ENCODE measurements around the gene ICAM5.
"Not testable (repeated sequence)": the region's sequence is repeated elsewhere in the genome, so short reads cannot be mapped to it uniquely, and the experiment has no call there.

Gene ICAM5, protein sequence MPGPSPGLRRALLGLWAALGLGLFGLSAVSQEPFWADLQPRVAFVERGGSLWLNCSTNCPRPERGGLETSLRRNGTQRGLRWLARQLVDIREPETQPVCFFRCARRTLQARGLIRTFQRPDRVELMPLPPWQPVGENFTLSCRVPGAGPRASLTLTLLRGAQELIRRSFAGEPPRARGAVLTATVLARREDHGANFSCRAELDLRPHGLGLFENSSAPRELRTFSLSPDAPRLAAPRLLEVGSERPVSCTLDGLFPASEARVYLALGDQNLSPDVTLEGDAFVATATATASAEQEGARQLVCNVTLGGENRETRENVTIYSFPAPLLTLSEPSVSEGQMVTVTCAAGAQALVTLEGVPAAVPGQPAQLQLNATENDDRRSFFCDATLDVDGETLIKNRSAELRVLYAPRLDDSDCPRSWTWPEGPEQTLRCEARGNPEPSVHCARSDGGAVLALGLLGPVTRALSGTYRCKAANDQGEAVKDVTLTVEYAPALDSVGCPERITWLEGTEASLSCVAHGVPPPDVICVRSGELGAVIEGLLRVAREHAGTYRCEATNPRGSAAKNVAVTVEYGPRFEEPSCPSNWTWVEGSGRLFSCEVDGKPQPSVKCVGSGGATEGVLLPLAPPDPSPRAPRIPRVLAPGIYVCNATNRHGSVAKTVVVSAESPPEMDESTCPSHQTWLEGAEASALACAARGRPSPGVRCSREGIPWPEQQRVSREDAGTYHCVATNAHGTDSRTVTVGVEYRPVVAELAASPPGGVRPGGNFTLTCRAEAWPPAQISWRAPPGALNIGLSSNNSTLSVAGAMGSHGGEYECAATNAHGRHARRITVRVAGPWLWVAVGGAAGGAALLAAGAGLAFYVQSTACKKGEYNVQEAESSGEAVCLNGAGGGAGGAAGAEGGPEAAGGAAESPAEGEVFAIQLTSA

DNA sequence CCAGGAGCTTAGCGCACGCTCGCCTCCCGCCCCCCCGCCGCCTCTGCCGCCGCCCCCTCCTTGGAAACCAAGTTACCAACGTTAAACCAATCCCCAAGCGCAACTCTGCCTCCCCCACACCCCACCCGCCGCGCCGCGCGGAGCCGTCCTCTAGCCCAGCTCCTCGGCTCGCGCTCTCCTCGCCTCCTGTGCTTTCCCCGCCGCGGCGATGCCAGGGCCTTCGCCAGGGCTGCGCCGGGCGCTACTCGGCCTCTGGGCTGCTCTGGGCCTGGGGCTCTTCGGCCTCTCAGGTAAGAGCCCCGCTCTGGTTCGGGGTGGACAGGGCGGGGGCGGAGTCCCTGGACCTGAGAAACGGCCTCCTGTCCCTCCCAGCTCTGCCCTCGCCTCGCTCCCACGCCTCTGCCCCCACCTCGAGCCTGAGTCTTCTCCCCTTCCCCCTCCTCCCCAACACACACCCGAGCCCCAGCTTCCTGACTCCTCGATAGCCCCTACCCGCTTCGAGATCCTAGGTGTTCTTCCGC, at the start of gene ICAM5:
Gene ICAM5 (plus strand): TSS at position 117 of the 521 bp plus-strand sequence. CDS start 92 bp downstream, at position 209.
- DNase-seq (ENCODE audit: low spot score), result no peak

DNA sequence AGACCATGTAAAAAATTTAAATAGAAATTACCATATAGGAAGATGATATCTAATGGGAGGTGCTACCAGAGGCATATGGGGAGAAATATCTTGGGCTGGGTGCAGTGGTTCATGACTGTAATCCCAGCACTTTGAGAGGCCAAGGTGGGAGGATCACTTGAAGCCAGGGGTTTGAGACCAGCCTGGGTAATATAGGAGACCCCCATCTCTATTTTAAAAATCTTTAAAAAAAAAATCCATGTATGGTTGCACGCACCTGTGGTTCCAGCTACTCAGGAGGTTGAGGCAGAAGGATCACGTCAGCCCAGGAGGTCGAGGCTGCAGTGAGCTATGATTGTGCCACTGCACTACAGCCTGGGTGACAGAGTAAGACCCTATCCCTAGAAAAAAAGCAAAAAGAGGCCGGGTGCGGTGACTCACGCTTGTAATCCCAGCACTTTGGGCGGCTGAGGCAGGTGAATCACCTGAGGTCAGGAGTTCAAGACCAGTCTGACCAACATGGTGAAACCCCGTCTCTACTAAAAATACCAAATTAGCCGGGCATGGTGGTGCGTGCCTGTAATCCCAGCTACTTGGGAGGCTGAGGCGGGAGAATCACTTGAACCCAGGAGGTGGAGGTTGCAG, 47.8 kb upstream of the ICAM5 start:
- DNase-seq (ENCODE audit: low spot score), result not testable (repeated sequence)

DNA sequence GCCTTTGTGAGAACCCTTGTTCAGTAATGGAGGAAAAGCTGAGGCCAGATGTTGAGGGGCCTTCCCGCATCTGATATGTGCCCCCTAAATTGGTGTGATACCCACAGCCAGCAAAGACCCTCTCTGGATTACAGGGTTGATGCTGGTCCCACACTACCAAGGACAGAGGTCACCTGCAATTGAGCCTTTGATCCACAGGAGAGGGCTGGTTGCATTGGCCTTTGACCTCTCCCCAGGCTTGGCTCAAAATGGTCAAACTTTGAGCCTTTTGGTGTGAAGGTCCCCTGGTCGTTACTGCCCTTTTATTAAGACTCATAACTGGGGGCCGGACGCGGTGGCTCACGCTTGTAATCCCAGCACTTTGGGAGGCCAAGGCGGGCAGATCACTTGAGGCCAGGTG, 46.1 kb upstream of the ICAM5 start:
- no peak for DNase-seq (ENCODE audit: low spot score)

DNA sequence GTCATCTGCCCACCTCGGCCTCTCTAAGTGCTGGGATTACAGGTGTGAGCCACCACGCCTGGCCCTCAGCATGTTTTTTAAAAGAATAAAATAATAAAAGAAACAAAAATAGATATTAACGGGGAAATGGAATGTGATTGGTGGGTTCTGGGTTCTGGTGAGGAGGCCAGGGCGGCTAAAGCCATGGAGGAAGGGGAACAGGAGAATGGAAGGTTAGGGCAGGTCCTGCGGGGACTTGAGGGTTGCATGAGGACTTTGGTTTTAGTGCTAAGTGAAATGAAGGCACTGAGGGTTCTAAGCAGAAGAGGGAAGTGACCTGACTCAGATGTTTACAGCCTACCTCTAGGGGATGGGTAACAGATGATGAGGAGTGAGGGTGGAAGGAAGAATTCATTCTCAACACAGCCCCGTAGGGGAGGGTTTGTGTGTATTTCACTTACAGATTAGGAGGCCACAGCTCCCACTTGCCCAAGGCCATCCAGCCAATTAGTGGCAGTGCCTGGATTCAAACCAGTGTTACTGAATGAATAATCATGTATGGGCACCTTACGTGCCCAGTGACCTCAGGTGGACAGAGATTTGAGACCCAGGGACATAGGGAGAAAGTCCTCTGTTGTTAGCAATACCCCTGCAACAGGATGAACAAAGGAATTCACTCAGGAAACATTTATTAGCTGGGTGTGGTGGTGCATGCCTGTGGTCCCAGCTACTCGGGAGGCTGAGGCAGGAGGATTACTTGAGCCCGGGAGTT, 44.4 kb upstream of the ICAM5 start:
- DNase-seq (ENCODE audit: low spot score), result no peak

DNA sequence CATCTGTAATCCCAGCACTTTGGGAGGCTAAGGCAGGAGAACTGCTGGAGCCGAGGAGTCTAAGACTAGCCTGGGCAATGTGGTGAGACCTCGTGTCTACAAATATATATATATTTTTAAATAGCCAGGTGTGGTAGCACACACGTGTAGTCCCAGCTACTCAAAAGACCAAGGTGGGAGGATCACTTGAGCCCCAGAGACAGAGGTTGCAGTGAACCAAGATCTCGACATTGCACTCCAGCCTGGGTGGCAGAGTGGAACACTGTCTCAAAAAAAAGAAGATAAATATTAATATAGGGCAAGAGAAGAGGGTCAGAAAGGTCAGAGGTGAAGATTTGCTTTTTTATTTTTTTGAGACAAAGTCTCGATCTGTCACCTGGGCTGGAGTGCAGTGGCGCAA, 43.2 kb upstream of the ICAM5 start:
- no peak for DNase-seq (ENCODE audit: low spot score)

DNA sequence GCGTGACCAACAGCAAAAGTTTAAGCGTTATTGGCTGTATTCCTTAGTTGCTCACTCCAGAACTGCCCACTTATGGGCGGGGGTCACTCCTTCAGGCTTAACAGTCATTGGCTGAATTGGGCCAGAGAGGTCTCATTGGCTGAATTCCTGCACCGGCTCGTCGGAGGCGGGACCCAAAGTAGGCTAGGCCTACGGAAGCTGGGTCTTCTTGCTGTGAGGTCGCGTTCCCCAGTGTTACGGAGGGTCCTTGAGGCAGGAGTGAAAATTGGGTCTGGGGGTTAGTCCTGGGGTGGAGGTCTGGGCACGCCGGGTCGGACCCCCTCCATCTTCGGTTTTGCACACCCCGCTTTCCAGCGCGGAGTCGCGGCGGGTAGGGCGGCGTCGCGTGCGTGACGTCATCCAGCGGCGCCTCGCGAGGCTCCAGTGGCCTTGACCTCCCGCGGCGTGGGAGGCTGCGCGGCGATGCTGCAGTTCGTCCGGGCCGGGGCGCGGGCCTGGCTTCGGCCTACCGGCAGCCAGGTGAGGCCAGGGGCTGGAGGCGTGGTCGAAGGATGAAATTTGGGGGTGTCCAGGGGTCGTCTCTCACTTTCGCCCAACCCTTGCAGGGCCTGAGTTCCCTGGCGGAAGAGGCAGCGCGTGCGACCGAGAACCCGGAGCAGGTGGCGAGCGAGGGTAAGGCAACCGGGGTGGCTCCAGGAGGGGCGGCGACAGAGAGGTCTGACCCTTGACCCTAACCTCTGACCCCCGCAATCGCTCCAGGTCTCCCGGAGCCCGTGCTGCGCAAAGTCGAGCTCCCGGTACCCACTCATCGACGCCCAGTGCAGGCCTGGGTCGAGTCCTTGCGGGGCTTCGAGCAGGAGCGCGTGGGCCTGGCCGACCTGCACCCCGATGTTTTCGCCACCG, 37.7 kb upstream of the ICAM5 start, which contains the start of gene MRPL4:
Gene MRPL4 (plus strand): TSS at position 423 of the 903 bp plus-strand sequence. CDS start 40 bp downstream, at position 463.
- DNase-seq (ENCODE audit: low spot score), result peak; percentile 97

DNA sequence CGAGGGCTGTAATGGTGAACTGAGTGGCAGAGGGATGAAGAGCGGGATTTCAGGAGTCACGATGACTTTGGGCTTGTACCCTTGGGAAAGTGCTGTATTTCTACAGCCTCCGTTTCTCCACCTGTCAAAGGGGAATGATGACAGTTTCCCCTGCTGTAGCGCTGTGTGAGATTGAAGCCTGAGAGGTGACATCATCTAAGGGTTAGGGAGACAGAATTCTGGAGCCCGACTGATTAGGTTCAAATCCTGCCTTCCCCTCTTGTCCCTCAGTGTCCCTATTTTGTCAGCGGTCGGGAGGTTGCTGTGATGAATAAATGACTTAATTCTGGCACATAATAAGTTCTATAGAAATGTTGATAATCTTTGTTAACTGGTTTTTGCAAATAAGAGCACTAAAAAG, 37.0 kb upstream of the ICAM5 start:
- no peak for DNase-seq (ENCODE audit: low spot score)

DNA sequence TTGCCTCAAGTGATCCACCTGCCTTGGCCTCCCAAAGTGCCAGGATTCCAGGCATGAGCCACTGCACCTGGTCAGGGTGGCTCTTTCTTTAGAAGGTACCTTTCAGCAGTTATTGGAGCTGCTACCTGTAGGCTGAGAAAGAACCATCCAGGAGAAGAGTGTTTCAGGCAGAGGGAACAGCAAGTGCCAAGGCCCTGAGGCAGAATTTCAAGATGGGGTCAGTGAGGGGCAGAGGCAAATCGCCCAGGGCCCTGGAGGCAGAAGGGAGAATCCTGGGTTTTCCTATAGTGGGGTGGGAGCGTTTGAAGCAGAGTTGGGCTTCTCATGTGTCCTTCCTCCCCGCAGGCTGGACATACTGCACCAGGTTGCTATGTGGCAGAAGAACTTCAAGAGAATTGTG, 35.5 kb upstream of the ICAM5 start:
- DNase-seq (ENCODE audit: low spot score), result no peak

DNA sequence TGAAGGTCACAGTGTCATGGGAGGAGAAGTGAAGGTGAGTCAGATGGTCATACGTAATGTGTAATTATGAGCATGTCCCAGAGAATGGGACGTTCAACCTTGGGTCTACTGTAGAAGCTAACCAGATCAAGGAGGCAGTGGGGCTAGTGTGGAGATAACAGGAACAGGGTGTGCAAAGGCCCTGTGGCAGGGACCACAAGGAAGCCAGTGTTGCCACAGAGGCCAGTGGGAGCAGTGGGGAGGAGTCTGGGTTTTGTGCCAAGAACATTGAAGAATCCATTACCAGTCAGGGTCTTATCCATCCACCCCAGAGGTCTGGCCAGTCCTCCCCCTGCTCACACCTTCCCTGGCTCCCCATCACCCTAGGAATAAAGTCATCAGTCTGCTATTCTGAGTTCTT, 34.4 kb upstream of the ICAM5 start:
- no peak for DNase-seq (ENCODE audit: low spot score)

DNA sequence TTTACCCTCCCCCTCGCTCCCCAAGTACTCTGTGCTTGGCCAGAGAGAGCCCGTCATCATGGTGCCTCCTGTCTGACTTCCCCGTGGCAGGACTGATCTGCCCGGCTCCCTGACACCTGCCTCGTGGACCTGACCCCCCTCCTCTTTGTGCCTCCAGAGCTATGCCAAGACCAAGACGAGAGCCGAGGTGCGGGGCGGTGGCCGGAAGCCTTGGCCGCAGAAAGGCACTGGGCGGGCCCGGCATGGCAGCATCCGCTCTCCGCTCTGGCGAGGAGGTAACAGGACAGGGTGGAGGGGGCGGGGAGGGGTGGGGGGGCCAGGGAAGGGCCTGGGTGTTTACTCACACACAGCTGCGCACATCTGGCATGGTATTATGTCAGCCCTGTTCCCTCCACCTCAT, 33.2 kb upstream of the ICAM5 start:
- DNase-seq (ENCODE audit: low spot score), result no peak

DNA sequence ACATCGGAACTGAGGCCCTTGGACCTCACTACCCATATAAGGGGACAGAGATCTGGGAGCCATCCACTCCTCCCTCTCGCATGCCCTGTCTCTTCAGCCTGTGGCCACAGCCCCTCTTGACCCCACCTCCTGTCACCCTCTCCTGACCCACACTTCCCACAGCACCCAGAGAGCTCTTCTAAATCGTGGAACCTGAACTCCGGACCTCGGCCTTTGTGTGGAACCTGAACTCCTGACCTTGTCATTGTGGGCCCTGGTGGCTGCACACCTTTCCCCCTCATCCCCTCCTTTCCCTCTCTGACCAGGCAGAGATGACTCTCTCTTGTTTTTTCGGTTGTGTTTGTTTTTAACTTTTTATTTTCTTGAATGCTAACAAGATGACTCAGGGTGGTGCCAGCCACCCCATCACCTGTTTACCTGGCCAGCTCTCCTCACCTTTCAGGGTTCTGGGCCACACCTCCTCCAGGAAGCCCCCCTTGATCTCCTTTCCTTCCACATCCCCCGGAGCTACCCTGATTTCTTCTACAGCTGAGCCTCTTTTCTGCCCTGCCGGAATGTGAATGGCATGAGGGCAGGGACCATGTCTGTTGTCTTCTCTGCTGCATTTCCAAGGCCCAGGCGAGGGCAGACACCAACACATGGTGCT, 32.7 kb upstream of the ICAM5 start:
- no peak for DNase-seq (ENCODE audit: low spot score)

DNA sequence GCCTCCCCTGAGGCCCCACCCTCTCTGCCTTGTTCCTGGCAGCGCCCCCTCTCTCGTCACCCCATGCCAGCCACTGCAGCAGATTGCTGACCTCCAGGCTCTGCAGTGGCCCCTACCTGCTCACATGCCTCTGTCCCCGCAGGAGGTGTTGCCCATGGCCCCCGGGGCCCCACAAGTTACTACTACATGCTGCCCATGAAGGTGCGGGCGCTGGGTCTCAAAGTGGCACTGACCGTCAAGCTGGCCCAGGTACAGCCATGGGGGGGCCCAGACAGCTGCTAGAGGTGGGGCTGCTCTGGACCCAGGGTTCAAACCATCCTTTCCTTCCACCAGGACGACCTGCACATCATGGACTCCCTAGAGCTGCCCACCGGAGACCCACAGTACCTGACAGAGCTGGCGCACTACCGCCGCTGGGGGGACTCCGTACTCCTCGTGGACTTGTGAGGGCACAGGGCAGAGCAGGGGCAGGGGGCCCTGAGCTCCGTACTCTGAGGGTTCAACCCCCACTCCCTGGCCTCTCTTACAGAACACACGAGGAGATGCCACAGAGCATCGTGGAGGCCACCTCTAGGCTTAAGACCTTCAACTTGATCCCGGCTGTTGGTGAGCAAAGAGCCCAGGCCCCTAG, 31.6 kb upstream of the ICAM5 start:
- no peak for DNase-seq (ENCODE audit: low spot score)

DNA sequence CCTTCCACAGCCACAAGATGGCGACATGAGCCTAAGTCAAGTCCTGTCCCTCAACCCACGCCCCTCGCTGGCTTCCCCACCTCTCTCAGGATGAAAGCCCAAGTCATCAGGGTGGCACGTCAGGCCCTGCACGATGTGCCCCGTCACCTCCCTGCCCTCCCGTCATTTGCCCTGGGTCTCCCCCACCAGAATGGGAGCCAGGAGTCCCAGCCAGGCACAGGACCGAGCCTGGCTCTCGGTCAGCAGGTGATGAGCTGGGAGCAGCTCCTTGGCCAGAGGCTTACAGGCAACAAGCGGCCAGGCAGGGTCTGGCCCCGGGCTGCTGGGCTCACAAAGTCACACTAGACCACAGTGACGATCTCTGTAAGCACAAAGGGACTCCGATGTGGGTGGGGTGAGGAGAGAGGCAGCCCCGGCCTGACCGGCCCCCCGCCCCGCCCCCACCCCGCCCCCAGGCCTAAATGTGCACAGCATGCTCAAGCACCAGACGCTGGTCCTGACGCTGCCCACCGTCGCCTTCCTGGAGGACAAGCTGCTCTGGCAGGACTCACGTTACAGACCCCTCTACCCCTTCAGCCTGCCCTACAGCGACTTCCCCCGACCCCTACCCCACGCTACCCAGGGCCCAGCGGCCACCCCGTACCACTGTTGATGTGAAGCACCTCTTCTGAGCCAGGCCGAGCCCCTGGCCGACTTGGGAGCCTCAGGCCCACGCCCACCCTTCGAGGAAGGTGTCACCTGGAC, 30.4 kb upstream of the ICAM5 start:
- no peak for DNase-seq (ENCODE audit: low spot score)

DNA sequence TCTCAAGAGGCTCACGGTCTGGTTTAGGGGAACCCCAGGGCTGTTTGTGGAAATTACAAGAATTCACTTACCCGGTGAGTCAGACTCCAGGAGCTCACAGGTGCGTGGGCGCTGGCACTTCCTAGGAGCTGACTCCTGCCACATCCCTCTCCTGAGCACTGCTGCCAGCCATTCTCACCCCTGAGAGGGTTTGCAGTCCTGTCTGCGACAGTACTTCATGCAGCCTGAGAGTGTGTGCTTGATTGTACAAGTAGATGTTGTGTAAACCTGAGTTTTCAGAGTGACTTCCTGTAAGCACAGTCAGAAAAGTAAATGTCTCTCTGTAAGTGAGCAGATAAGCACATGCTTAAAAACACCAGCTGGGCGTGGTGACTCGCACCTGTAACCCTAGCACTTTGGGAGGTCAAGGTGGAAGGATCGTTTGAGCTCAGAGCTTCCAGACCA, 29.6 kb upstream of the ICAM5 start:
- DNase-seq (ENCODE audit: low spot score), result no peak

DNA sequence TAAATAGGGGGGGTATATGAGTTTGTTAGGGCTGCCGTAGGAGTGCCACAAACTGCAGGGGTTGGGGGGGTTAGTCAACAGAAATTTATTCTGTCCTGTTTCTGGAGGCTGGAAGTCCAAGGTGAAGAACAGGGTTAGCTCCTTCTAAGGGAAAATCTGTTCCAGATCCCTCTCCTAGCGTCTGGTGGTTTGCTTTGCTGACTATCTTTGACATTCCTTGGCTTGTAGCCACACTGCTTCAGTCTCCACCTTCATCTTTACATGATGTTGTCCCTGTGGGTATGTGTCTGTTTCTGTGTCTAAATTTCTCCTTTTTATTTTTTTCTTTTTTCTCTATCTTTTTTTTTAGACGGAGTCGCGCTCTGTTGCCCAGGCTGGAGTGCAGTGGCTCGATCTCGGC, 27.0 kb upstream of the ICAM5 start:
- no peak for DNase-seq (ENCODE audit: low spot score)

DNA sequence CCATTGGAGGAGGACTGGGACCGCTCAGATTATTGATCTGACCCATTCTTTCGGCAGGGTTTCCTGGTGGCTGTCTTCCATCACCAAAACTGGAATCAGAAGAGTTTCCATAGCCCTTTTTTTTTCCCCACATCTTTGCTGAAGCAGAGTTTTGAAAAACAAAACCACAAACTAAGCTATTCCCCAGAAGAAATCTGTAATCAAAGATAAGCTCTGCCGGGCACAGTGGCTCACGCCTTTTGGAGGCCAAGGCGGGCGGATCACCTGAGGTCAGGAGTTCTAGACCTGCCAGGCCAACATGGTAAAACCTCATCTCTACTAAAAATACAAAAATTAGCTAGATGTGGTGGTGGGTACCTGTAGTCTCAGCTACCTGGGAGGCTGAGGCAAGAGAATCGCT, 23.0 kb upstream of the ICAM5 start:
- no peak for DNase-seq (ENCODE audit: low spot score)

DNA sequence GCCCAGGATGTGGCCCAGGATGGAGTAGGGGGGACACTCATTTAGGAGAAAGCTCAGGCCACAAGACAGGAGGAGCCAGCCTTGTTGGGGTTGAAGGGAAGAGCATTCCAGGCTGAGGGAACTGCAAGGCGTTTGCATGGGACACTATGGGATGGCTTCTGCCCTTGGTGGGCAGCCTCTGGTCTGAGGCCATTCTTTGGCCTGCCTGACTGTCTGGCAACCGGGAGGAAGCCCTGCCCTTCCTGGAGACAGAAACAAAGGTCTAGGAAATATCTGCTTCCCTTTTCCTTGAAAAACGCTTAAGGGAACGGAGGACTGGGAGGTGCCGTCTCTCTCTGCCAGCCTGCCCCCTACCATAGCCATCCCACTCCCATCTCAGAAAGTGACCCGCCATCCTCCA, 21.7 kb upstream of the ICAM5 start:
- DNase-seq (ENCODE audit: low spot score), result no peak

DNA sequence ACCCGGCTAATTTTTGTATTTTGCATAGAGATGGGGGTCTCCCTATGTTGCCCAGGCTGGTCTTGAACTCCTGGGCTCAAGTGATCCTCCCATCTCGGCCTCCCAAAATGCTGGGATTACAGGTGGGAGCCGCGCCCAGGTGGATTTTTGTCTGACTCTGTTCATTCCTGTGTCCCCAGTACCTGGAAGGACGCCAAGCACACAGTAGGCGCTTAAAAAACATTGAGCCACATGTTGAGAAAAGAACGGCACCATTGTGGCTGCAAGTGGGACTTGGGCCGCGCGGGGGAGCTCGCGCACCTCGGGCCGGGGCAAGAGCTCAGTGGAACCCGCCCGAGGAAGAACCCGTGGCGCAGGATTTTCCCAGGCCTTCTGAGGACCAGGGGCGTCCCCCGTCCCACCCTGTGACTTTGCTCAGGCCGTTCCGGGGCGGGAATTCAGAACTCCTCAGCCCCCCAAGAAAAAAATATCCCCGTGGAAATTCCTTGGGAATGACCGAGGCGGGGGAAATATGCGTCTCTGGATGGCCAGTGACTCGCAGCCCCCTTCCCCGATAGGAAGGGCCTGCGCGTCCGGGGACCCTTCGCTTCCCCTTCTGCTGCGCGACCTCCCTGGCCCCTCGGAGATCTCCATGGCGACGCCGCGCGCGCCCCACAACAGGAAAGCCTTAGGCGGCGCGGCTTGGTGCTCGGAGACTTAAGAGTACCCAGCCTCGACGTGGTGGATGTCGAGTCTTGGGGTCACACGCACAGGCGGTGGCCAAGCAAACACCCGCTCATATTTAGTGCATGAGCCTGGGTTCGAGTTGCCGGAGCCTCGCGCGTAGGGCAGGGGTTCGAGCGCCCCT, 20.2 kb upstream of the ICAM5 start:
- DNase-seq (ENCODE audit: low spot score), result peak; percentile 90
